HCT116 (cell line): ENCODE measurements around the gene HTR7. TPM values are rescaled to one million over a fixed set of nuclear protein-coding genes. Genes with fewer than 3 reads are reported as not detected.

ENCODE experiments used
- ATAC-seq: fragments of 200-7000 bp; cut with Tn5 transposase; 2 replicates; pipeline ENCODE4 v1.9.1; 2020; ENCODE audit warnings: mild to moderate bottlenecking, moderate library complexity
- BruUV-seq: library from RNA; stranded (reverse); fragments of 400-500 nt; replicated peaks from 2 replicates; lab custom pipeline; 2021; lab: Mats Ljungman, UMichigan
- CTCF ChIA-PET: fragments of 300-600 bp; sonication (Branson Sonifier 250); formaldehyde crosslinking; loops from one replicate; lab custom pipeline; 2021; ENCODE audit warnings: antibody characterized with exemption; lab: Charles Lee
- POLR2A ChIA-PET: fragments of 300-600, 350-600 bp; sonication (Branson Sonifier 250); formaldehyde crosslinking; loops from one replicate; lab custom pipeline; 2021; ENCODE audit warnings: antibody characterized with exemption; lab: Charles Lee
- RAD21 ChIA-PET, 2 experiments: fragments of 300-600 bp; sonication (Branson Sonifier 250); formaldehyde crosslinking; loops; one replicate each; lab custom pipeline; 2023; ENCODE audit warnings: low total read pairs in 2 of 2; ENCODE audit not compliant: uncharacterized antibody in 2 of 2, unreplicated experiment in 2 of 2, low non-redundant PET in 1 of 2; lab: Charles Lee
- DNase-seq: peaks from one replicate; pipeline ENCODE4 v3.0.0-alpha.2; 2010; ENCODE audit warnings: low read depth, low spot score
- H2AFZ ChIP-seq: fragments of 200-600 bp; shearing (Covaris generic), sonication (generic); 2 replicates; pipeline ENCODE4 v1.6.1; 2017; ENCODE audit warnings: low read depth, mixed run types, mixed read lengths, antibody characterized with exemption, low read length; ENCODE audit not compliant: poor library complexity, severe bottlenecking
- H3K27ac ChIP-seq: 2 replicates; pipeline ENCODE4 v1.5.1; 2012; ENCODE audit warnings: low read depth, low read length
- H3K27me3 ChIP-seq: fragments of 200-600 bp; sonication (generic); 2 replicates; pipeline ENCODE4 v1.6.1; 2016; ENCODE audit warnings: mixed run types, low read length, mixed read lengths; ENCODE audit not compliant: insufficient read depth
- H3K36me3 ChIP-seq, 2 experiments: fragments of 200-500 bp in 1 of 2; fragments of 200-600 bp in 1 of 2; sonication (Bioruptor generic) in 1 of 2; sonication (generic) in 1 of 2; 2 replicates each; pipeline versions ENCODE4 v1.5.1 to v1.6.1; 2014 to 2016; ENCODE audit warnings: low read length in 2 of 2, inconsistent platforms in 1 of 2, mixed read lengths in 1 of 2, mixed run types in 1 of 2; ENCODE audit not compliant: insufficient read depth in 2 of 2, control insufficient read depth in 1 of 2
- H3K4me1 ChIP-seq, 2 experiments: fragments of 200-600 bp in 1 of 2; sonication (generic) in 1 of 2; 2 replicates each; pipeline versions ENCODE4 v1.5.1 to v1.6.1; 2012 to 2017; ENCODE audit warnings: low read length in 2 of 2, inconsistent platforms in 1 of 2, mild to moderate bottlenecking in 1 of 2, mixed read lengths in 1 of 2, mixed run types in 1 of 2, moderate library complexity in 1 of 2; ENCODE audit not compliant: insufficient read depth in 2 of 2, control insufficient read depth in 1 of 2
- H3K4me2 ChIP-seq: fragments of 200-600 bp; sonication (generic); 2 replicates; pipeline ENCODE4 v1.6.1; 2017; ENCODE audit warnings: mixed run types, low read length, mixed read lengths
- H3K4me3 ChIP-seq, 2 experiments: fragments of 200-600 bp in 1 of 2; sonication (generic) in 1 of 2; replicated peaks in 1 of 2; 2 replicates each; pipeline ENCODE4 v1.5.1; 2011 to 2016; ENCODE audit warnings: low read length in 2 of 2, control low read depth in 1 of 2, low read depth in 1 of 2, mild to moderate bottlenecking in 1 of 2, mixed read lengths in 1 of 2, mixed run types in 1 of 2
- H3K79me2 ChIP-seq: fragments of 200-600 bp; sonication (generic); 2 replicates; pipeline ENCODE4 v1.6.1; 2017; ENCODE audit warnings: mild to moderate bottlenecking, mixed run types, low read length, moderate library complexity, mixed read lengths; ENCODE audit not compliant: insufficient read depth
- H3K9ac ChIP-seq: fragments of 200-600 bp; sonication (generic); 2 replicates; pipeline ENCODE4 v1.6.1; 2016; ENCODE audit warnings: low read length, mixed read lengths
- H3K9me2 ChIP-seq: fragments of 200-600 bp; sonication (generic), shearing (Covaris generic); 2 replicates; pipeline ENCODE4 v1.6.1; 2017; ENCODE audit warnings: mixed run types, mild to moderate bottlenecking, moderate library complexity; ENCODE audit not compliant: insufficient read depth
- H3K9me3 ChIP-seq, 2 experiments: fragments of 200-500 bp in 1 of 2; fragments of 200-600 bp in 1 of 2; sonication (Bioruptor generic) in 1 of 2; sonication (generic) in 1 of 2; 2 replicates each; pipeline ENCODE4 v1.6.1; 2014 to 2017; ENCODE audit warnings: low read length in 2 of 2, mixed read lengths in 2 of 2, inconsistent platforms in 1 of 2, low read depth in 1 of 2, mild to moderate bottlenecking in 1 of 2, mixed run types in 1 of 2, moderate library complexity in 1 of 2; ENCODE audit not compliant: control insufficient read depth in 1 of 2, insufficient read depth in 1 of 2
- H4K20me1 ChIP-seq: fragments of 200-600 bp; sonication (generic), shearing (Covaris generic); 2 replicates; pipeline ENCODE4 v1.6.1; 2017; ENCODE audit warnings: mixed run types, mild to moderate bottlenecking, moderate library complexity; ENCODE audit not compliant: insufficient read depth
- ATF3 ChIP-seq: IDR thresholded peaks from 2 replicates; pipeline ENCODE4 v1.6.1; 2012
- CBX3 ChIP-seq: IDR thresholded peaks from 2 replicates; pipeline ENCODE4 v1.6.1; 2012; ENCODE audit warnings: low read depth
- CTCF ChIP-seq, 3 experiments: fragments of 200-600 bp in 1 of 3; sonication (generic) in 1 of 3; IDR thresholded peaks in 2 of 3; conservative IDR thresholded peaks in 1 of 3; 2 replicates each; pipeline ENCODE4 v1.5.1; 2012 to 2017; ENCODE audit warnings: low read depth in 2 of 3, low read length in 2 of 3, antibody characterized with exemption in 1 of 3, borderline replicate concordance in 1 of 3, control low read depth in 1 of 3, mild to moderate bottlenecking in 1 of 3, mixed read lengths in 1 of 3, mixed run types in 1 of 3, moderate library complexity in 1 of 3; ENCODE audit not compliant: insufficient read depth in 1 of 3
- EGR1 ChIP-seq: IDR thresholded peaks from 2 replicates; pipeline ENCODE4 v1.6.1; 2012; ENCODE audit warnings: low read depth
- ELF1 ChIP-seq: IDR thresholded peaks from 2 replicates; pipeline ENCODE4 v1.6.1; 2012; ENCODE audit warnings: low read depth, borderline replicate concordance
- EZH2 ChIP-seq: fragments of 200-600 bp; sonication (generic); IDR thresholded peaks from 2 replicates; pipeline ENCODE4 v1.6.1; 2017; ENCODE audit warnings: antibody characterized with exemption, mixed run types
- RAD21 ChIP-seq: IDR thresholded peaks from 2 replicates; pipeline ENCODE4 v1.6.1; 2012; ENCODE audit warnings: low read depth, mild to moderate bottlenecking
- SIN3A ChIP-seq: IDR thresholded peaks from 2 replicates; pipeline ENCODE4 v1.6.1; 2012; ENCODE audit warnings: low read depth
- SP1 ChIP-seq: IDR thresholded peaks from 2 replicates; pipeline ENCODE4 v1.6.1; 2012; ENCODE audit warnings: low read depth
- SRF ChIP-seq: IDR thresholded peaks from 2 replicates; pipeline ENCODE4 v1.6.1; 2012; ENCODE audit warnings: low read depth
- TCF7L2 ChIP-seq: IDR thresholded peaks from 2 replicates; pipeline ENCODE4 v1.7.0; 2011; ENCODE audit warnings: borderline replicate concordance, inconsistent platforms; ENCODE audit not compliant: insufficient read depth, insufficient read length; ENCODE audit errors: extremely low read depth
- ZFX ChIP-seq: fragments of 450-650 bp; IDR thresholded peaks from 2 replicates; pipeline ENCODE4 v1.6.1; 2017
- intact Hi-C: fragments of 100-400 bp; cut with micrococcal nuclease; formaldehyde crosslinking; loops from 2 replicates; pipeline ENCODE4 v1.10.0; 2022
- total RNA-seq: library from RNA; stranded (reverse); gene quantifications from one replicate; pipeline ENCODE4 v1.2.1, GENCODE V29; 2021; ENCODE audit not compliant: unreplicated experiment
- TF ChIP-seq, protein P1 (sequence below): IDR thresholded peaks from 2 replicates; pipeline ENCODE4 v1.6.1; 2011; ENCODE audit warnings: mild to moderate bottlenecking, low read length, moderate library complexity; ENCODE audit not compliant: insufficient replicate concordance; ENCODE audit errors: extremely low read depth
- TF ChIP-seq, protein P2 (sequence below): IDR thresholded peaks from 2 replicates; pipeline ENCODE4 v1.6.1; 2012
- TF ChIP-seq, protein P3 (sequence below): IDR thresholded peaks from 2 replicates; pipeline ENCODE4 v1.6.1; 2012; ENCODE audit warnings: low read depth

Gene HTR7
- total RNA-seq, 1 experiment from 2014 or later = 32.2 TPM

- no TSS peak for BruUV-seq
- Histone ChIP-seq H3K9me2 (no peaks in the 10 kb centered on the region), H4K20me1 (no peaks in the 10 kb centered on the region), H2AFZ (no peak overlapping the region), H3K79me2 (no peaks in the 10 kb centered on the region), H3K27ac (no peak overlapping the region), H3K4me3 (no peak overlapping the region), H3K36me3 (peaks cover 0 to 4% of the 10 kb centered on the region in 2 experiments; a peak in 1 of 4 replicates), H3K9ac (no peak overlapping the region), H3K27me3 (no peaks in the 10 kb centered on the region), H3K9me3 (no peaks in the 10 kb centered on the region), H3K4me2 (no peak overlapping the region), H3K4me1 (no peaks in the 10 kb centered on the region)
- ATAC-seq (no peak), DNase-seq (no peak)
- intact Hi-C loops = no loop called here
- TF ChIP-seq TCF7L2 (no peak), EZH2 (no peak), SRF (no peak), CTCF (IDR thresholded peaks at IDR 0.05 in 2 of 3, conservative IDR thresholded peaks at IDR 0.05 in 1 of 3; ENCODE audit: borderline replicate concordance in 1 of 3, insufficient read depth in 1 of 3, low read depth in 2 of 3, low read length in 2 of 3) (no peak), CBX3 (no peak), ZFX (no peak), EGR1 (no peak), ATF3 (no peak), RAD21 (no peak), SP1 (no peak), SIN3A (no peak), ELF1 (no peak)
- TF ChIP-seq, protein P1, sequence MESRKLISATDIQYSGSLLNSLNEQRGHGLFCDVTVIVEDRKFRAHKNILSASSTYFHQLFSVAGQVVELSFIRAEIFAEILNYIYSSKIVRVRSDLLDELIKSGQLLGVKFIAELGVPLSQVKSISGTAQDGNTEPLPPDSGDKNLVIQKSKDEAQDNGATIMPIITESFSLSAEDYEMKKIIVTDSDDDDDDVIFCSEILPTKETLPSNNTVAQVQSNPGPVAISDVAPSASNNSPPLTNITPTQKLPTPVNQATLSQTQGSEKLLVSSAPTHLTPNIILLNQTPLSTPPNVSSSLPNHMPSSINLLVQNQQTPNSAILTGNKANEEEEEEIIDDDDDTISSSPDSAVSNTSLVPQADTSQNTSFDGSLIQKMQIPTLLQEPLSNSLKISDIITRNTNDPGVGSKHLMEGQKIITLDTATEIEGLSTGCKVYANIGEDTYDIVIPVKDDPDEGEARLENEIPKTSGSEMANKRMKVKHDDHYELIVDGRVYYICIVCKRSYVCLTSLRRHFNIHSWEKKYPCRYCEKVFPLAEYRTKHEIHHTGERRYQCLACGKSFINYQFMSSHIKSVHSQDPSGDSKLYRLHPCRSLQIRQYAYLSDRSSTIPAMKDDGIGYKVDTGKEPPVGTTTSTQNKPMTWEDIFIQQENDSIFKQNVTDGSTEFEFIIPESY = no peak
- TF ChIP-seq, protein P2, sequence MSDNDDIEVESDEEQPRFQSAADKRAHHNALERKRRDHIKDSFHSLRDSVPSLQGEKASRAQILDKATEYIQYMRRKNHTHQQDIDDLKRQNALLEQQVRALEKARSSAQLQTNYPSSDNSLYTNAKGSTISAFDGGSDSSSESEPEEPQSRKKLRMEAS = no peak
- TF ChIP-seq, protein P3, sequence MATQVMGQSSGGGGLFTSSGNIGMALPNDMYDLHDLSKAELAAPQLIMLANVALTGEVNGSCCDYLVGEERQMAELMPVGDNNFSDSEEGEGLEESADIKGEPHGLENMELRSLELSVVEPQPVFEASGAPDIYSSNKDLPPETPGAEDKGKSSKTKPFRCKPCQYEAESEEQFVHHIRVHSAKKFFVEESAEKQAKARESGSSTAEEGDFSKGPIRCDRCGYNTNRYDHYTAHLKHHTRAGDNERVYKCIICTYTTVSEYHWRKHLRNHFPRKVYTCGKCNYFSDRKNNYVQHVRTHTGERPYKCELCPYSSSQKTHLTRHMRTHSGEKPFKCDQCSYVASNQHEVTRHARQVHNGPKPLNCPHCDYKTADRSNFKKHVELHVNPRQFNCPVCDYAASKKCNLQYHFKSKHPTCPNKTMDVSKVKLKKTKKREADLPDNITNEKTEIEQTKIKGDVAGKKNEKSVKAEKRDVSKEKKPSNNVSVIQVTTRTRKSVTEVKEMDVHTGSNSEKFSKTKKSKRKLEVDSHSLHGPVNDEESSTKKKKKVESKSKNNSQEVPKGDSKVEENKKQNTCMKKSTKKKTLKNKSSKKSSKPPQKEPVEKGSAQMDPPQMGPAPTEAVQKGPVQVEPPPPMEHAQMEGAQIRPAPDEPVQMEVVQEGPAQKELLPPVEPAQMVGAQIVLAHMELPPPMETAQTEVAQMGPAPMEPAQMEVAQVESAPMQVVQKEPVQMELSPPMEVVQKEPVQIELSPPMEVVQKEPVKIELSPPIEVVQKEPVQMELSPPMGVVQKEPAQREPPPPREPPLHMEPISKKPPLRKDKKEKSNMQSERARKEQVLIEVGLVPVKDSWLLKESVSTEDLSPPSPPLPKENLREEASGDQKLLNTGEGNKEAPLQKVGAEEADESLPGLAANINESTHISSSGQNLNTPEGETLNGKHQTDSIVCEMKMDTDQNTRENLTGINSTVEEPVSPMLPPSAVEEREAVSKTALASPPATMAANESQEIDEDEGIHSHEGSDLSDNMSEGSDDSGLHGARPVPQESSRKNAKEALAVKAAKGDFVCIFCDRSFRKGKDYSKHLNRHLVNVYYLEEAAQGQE = no peak
- ChIA-PET RAD21 (no interaction called here), POLR2A (no interaction called here), CTCF (no interaction called here)
Measured at GRCh38 chr10:90905925-90906324, 48.1 kb upstream of the HTR7 start.
